Retina (tissue), 1 donor: ENCODE results near the gene CDCA7L.
A peak's percentile ranks its signal among the peaks of the same experiment; 100 is the strongest.
"Not testable (repeated sequence)": the region's sequence is repeated elsewhere in the genome, so short reads cannot be mapped to it uniquely, and the experiment has no call there.

Experiments
- DNase-seq: peaks from one replicate; pipeline ENCODE4 v3.0.0-alpha.2; 2016

Gene CDCA7L

GRCh38 chr7:21903020-21903786 is 42.5 kb downstream of the CDCA7L start:
- no peak for DNase-seq

- no peak for DNase-seq
Observed at GRCh38 chr7:21902240-21902639, 43.5 kb downstream of the CDCA7L start.

GRCh38 chr7:21898265-21898930 is 47.3 kb downstream of the CDCA7L start:
- DNase-seq, result no peak

- no peak for DNase-seq
Observed at GRCh38 chr7:21893401-21893800, 52.3 kb downstream of the CDCA7L start.

GRCh38 chr7:21891291-21891690 is 54.4 kb downstream of the CDCA7L start:
- DNase-seq, result no peak

- DNase-seq, result no peak
Observed at GRCh38 chr7:21887779-21888178, 57.9 kb downstream of the CDCA7L start.

GRCh38 chr7:21887353-21887752 is 58.3 kb downstream of the CDCA7L start:
- no peak for DNase-seq

GRCh38 chr7:21886396-21886795 is 59.3 kb downstream of the CDCA7L start:
- DNase-seq, result peak; percentile 19

- no peak for DNase-seq
Observed at GRCh38 chr7:21884496-21884895, 61.2 kb downstream of the CDCA7L start.

GRCh38 chr7:21883501-21883900 is 62.2 kb downstream of the CDCA7L start:
- not testable (repeated sequence) for DNase-seq

GRCh38 chr7:21883069-21883468 is 62.6 kb downstream of the CDCA7L start:
- DNase-seq, result no peak

- DNase-seq, result no peak
Observed at GRCh38 chr7:21869785-21870402, 75.8 kb downstream of the CDCA7L start.

- DNase-seq, result no peak
Observed at GRCh38 chr7:21868576-21868850, 77.2 kb downstream of the CDCA7L start.

GRCh38 chr7:21867816-21868575 is 77.7 kb downstream of the CDCA7L start:
- no peak for DNase-seq

GRCh38 chr7:21867226-21867625 is 78.5 kb downstream of the CDCA7L start:
- DNase-seq, result no peak

- no peak for DNase-seq
Observed at GRCh38 chr7:21866731-21867130, 79.0 kb downstream of the CDCA7L start.

GRCh38 chr7:21865631-21866204 is 80.0 kb downstream of the CDCA7L start:
- DNase-seq, result not testable (repeated sequence)

GRCh38 chr7:21851559-21851967 is 94.1 kb downstream of the CDCA7L start:
- DNase-seq, result no peak
